ENCODE measurements around the gene UBE2C. TPM values are rescaled to one million over a fixed set of nuclear protein-coding genes. Genes with fewer than 3 reads are reported as not detected.
"Not testable (repeated sequence)": the region's sequence is repeated elsewhere in the genome, so short reads cannot be mapped to it uniquely, and the experiment has no call there.

The UBE2C gene
- 0.40 TPM for total RNA-seq (2013)
- polyA plus RNA-seq (under 1 TPM in 2 of 3 donors, not detected in 1; 0.15 to 0.58 TPM), polyA minus RNA-seq (1.8 TPM in 1 of 2 replicates, not detected in the other), total RNA-seq (0.46 to 24.3 (median 0.80) reads per million in 11 experiments)

DNA sequence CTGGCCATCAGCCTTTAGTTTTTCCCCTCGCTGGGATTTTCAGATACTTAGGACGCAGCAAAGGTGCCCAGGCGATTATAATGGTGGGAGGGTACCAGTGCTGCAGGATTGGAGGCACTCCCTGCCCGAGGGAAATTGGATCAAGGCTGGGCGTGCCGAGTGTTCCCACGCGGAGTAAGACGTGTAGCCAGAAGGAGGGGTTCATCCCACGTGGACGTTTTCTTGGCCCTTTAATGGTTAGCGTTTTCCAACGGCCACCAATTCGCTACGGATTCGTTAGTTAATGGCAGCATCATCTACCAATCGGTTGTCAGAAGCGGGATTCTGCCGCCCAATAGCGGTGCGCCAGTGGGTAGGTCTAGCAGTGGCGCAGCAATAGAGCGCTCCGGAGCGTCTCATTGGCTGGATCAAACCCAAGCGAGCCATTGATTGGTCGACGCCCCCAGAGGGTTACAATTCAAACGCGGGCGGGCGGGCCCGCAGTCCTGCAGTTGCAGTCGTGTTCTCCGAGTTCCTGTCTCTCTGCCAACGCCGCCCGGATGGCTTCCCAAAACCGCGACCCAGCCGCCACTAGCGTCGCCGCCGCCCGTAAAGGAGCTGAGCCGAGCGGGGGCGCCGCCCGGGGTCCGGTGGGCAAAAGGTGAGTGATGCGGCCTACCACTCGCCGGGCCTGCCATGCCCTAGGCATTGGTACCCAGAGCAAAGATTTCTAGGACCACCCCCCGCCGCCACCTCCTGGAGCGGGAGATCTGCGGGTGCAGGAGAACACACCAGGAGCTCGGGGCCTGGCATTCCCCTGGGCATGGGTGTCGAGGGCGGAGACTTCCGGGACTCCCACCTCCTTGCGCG lies at the start of gene UBE2C:
Gene UBE2C, plus strand, starts transcription at position 488 of the 849 bp plus-strand sequence. Its CDS starts 52 bp downstream, at position 540.
- intact Hi-C loops (cut with micrococcal nuclease): loop anchor here in 1 of 2 donors (5.0 to 10.0 kb wide), 2 partner anchors 122 to 160 kb away; partner anchors contain the start of genes PCIF1 and ZNF335
- H3K9me3 ChIP-seq (replicated peaks in 1 of 2; ENCODE audit: control insufficient read depth in 1 of 2, insufficient read depth in 1 of 2, low read length in 2 of 2): no peaks in the 10 kb centered on the region
- peak within 1 kb of the TSS; percentile 57 to 85 (median 80) for H3K4me3 ChIP-seq (replicated peaks in 1 of 3; ENCODE audit: low read depth in 2 of 3, low read length in 3 of 3)
- peaks cover 38% of the 10 kb centered on the region for H3K79me2 ChIP-seq (ENCODE audit: insufficient read depth, low read length)
- H2AFZ ChIP-seq (ENCODE audit: insufficient read depth, low read depth, low read length, poor library complexity, severe bottlenecking): peak within 1 kb of the TSS; percentile 81
- peaks cover 0 to 3% (median 0%) of the 10 kb centered on the region in 7 donors for H3K9me3 Mint-ChIP-seq
- H3K9ac ChIP-seq (ENCODE audit: insufficient read depth, low read length, poor library complexity, severe bottlenecking): peak within 1 kb of the TSS; percentile 52
- H3K27me3 ChIP-seq (ENCODE audit: control insufficient read depth in 2 of 2, insufficient read depth in 2 of 2, low read length in 2 of 2): no peaks in the 10 kb centered on the region
- peak within 1 kb of the TSS; percentile 34 to 91 (median 75) for H3K27ac Mint-ChIP-seq
- TF ChIP-seq, protein P1, sequence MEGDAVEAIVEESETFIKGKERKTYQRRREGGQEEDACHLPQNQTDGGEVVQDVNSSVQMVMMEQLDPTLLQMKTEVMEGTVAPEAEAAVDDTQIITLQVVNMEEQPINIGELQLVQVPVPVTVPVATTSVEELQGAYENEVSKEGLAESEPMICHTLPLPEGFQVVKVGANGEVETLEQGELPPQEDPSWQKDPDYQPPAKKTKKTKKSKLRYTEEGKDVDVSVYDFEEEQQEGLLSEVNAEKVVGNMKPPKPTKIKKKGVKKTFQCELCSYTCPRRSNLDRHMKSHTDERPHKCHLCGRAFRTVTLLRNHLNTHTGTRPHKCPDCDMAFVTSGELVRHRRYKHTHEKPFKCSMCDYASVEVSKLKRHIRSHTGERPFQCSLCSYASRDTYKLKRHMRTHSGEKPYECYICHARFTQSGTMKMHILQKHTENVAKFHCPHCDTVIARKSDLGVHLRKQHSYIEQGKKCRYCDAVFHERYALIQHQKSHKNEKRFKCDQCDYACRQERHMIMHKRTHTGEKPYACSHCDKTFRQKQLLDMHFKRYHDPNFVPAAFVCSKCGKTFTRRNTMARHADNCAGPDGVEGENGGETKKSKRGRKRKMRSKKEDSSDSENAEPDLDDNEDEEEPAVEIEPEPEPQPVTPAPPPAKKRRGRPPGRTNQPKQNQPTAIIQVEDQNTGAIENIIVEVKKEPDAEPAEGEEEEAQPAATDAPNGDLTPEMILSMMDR (IDR thresholded peaks at IDR 0.05): no peak
- WGBS (ENCODE audit: insufficient coverage): 3% methylated on average over 65 of the region's 65 CpGs
- H3K4me1 Mint-ChIP-seq: peaks cover 22% of the 10 kb centered on the region
- peaks cover 40% of the 10 kb centered on the region for H4K20me1 ChIP-seq (ENCODE audit: insufficient read depth, low read length)
- H3K4me2 ChIP-seq (replicated peaks; ENCODE audit: extremely low read depth, low read length, poor library complexity, severe bottlenecking): peak within 1 kb of the TSS; percentile 99
- peaks cover 46 to 66% of the 10 kb centered on the region in 2 donors for H3K36me3 ChIP-seq (replicated peaks in 1 of 2; ENCODE audit: control insufficient read depth in 1 of 2, insufficient read depth in 2 of 2, low read length in 2 of 2)
- peak; percentile 95 to 100 (median 97) for DNase-seq
- H3K27ac ChIP-seq (ENCODE audit: low read depth in 1 of 2, low read length in 2 of 2): peak within 1 kb of the TSS in 1 of 2 donors; percentile 65
- H3K27me3 Mint-ChIP-seq (ENCODE audit: low read depth in 3 of 3): no peaks in the 10 kb centered on the region
- H3K4me3 Mint-ChIP-seq: peak within 1 kb of the TSS; percentile 67 to 84
- H3K36me3 Mint-ChIP-seq: peaks cover 50 to 60% of the 10 kb centered on the region in 2 donors
- peaks cover 18 to 24% of the 10 kb centered on the region in 2 donors for H3K4me1 ChIP-seq (ENCODE audit: control insufficient read depth in 1 of 2, insufficient read depth in 2 of 2, low read length in 2 of 2)

DNA sequence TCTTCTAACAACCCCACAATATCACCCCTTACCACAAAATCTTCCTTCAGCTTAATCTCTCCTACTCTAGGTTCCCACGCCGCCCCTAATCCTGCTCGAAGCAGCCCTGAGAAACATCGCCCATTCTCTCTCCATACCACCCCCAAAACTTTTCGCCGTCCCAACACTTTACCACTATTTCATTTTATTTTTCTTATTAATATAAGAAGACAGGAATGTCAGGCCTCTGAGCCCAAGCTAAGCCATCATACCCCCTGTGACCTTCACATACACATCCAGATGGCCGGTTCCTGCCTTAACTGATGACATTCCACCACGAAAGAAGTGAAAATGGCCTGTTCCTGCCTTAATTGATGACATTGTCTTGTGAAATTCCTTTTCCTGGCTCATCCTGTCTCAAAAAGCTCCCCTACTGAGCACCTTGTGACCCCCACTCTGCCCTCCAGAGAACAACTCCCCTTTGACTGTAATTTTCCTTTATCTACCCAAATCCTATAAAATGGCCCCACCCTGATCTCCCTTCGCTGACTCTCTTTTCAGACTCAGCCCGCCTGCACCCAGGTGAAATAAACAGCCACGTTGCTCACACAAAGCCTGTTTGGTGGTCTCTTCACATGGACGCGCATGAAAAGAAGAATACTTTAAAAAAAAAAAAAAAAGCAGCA lies 47.7 kb upstream of the UBE2C start:
- H3K4me3 ChIP-seq (replicated peaks in 1 of 3; ENCODE audit: low read depth in 2 of 3, low read length in 3 of 3); H3K36me3 ChIP-seq (replicated peaks in 1 of 2; ENCODE audit: control insufficient read depth in 1 of 2, insufficient read depth in 2 of 2, low read length in 2 of 2); H3K27ac ChIP-seq (ENCODE audit: low read depth in 1 of 2, low read length in 2 of 2); H3K27me3 Mint-ChIP-seq (ENCODE audit: low read depth in 3 of 3); H3K27ac Mint-ChIP-seq; H3K9me3 Mint-ChIP-seq; DNase-seq; H3K36me3 Mint-ChIP-seq; H3K9ac ChIP-seq (ENCODE audit: insufficient read depth, low read length, poor library complexity, severe bottlenecking); H3K9me3 ChIP-seq (replicated peaks in 1 of 2; ENCODE audit: control insufficient read depth in 1 of 2, insufficient read depth in 1 of 2, low read length in 2 of 2); H2AFZ ChIP-seq (ENCODE audit: insufficient read depth, low read depth, low read length, poor library complexity, severe bottlenecking); intact Hi-C loops (cut with micrococcal nuclease); H3K4me2 ChIP-seq (replicated peaks; ENCODE audit: extremely low read depth, low read length, poor library complexity, severe bottlenecking); H3K4me1 ChIP-seq (ENCODE audit: control insufficient read depth in 1 of 2, insufficient read depth in 2 of 2, low read length in 2 of 2); H3K27me3 ChIP-seq (ENCODE audit: control insufficient read depth in 2 of 2, insufficient read depth in 2 of 2, low read length in 2 of 2); H3K79me2 ChIP-seq (ENCODE audit: insufficient read depth, low read length); H3K4me3 Mint-ChIP-seq; H4K20me1 ChIP-seq (ENCODE audit: insufficient read depth, low read length); H3K4me1 Mint-ChIP-seq: not testable (repeated sequence)
- 96% methylated on average over 6 of the region's 13 CpGs for WGBS (ENCODE audit: insufficient coverage)
